Globus pallidus (tissue), 1 donor: Measurements from ENCODE around the gene CRIM1.

Source experiments
- DNase-seq: peaks from one replicate; pipeline ENCODE4 v3.0.0-alpha.2; 2015; ENCODE audit warnings: low spot score

The CRIM1 gene

GRCh38 chr2:36554531-36554930 is 199.0 kb downstream of the CRIM1 start:
- no peak for DNase-seq

GRCh38 chr2:36555789-36556188 is 200.2 kb downstream of the CRIM1 start:
- no peak for DNase-seq

GRCh38 chr2:36556842-36557241 is 201.3 kb downstream of the CRIM1 start:
- DNase-seq = no peak

GRCh38 chr2:36559221-36559942 is 203.8 kb downstream of the CRIM1 start:
- no peak for DNase-seq

- DNase-seq = no peak
Observed at GRCh38 chr2:36560726-36561125, 205.1 kb downstream of the CRIM1 start.

GRCh38 chr2:36561237-36561944 is 205.8 kb downstream of the CRIM1 start:
- DNase-seq = no peak

GRCh38 chr2:36562240-36562639 is 206.7 kb downstream of the CRIM1 start:
- DNase-seq = no peak

GRCh38 chr2:36562973-36563532 is 207.5 kb downstream of the CRIM1 start:
- peak; percentile 87 for DNase-seq

- DNase-seq = peak; percentile 83
Observed at GRCh38 chr2:36564377-36564930, 208.9 kb downstream of the CRIM1 start.

- DNase-seq = no peak
Observed at GRCh38 chr2:36565712-36566111, 210.1 kb downstream of the CRIM1 start.

- DNase-seq = no peak
Observed at GRCh38 chr2:36566887-36567286, 211.3 kb downstream of the CRIM1 start.

GRCh38 chr2:36567711-36568408 is 212.3 kb downstream of the CRIM1 start:
- DNase-seq = no peak

GRCh38 chr2:36568516-36569246 is 213.1 kb downstream of the CRIM1 start:
- DNase-seq = no peak

- no peak for DNase-seq
Observed at GRCh38 chr2:36569267-36569856, 213.8 kb downstream of the CRIM1 start.

GRCh38 chr2:36570416-36570815 is 214.8 kb downstream of the CRIM1 start:
- no peak for DNase-seq

GRCh38 chr2:36572054-36572718 is 216.6 kb downstream of the CRIM1 start:
- no peak for DNase-seq

- DNase-seq = no peak
Observed at GRCh38 chr2:36572719-36573059, 217.1 kb downstream of the CRIM1 start.

- DNase-seq = no peak
Observed at GRCh38 chr2:36573165-36573564, 217.6 kb downstream of the CRIM1 start.

GRCh38 chr2:36574560-36574959 is 219.0 kb downstream of the CRIM1 start:
- no peak for DNase-seq

- no peak for DNase-seq
Observed at GRCh38 chr2:36577884-36578283, 222.3 kb downstream of the CRIM1 start.
